Measurements from ENCODE around the gene ROPN1L.

GRCh38 chr5:10401498-10401897 is 40.2 kb upstream of the ROPN1L start:
- TF ChIP-seq CTCF (conservative IDR thresholded peaks at IDR 0.05; ENCODE audit: low read length) (no peak), EZH2phosphoT487 (IDR thresholded peaks at IDR 0.05; ENCODE audit: borderline replicate concordance) (no peak)
